ENCODE measurements around the gene ZNF672. TPM values are rescaled to one million over a fixed set of nuclear protein-coding genes. Genes with fewer than 3 reads are reported as not detected.

The ZNF672 gene
- total RNA-seq, 2 donors from 2014 or later, result 44.2 to 63.1 TPM

DNA sequence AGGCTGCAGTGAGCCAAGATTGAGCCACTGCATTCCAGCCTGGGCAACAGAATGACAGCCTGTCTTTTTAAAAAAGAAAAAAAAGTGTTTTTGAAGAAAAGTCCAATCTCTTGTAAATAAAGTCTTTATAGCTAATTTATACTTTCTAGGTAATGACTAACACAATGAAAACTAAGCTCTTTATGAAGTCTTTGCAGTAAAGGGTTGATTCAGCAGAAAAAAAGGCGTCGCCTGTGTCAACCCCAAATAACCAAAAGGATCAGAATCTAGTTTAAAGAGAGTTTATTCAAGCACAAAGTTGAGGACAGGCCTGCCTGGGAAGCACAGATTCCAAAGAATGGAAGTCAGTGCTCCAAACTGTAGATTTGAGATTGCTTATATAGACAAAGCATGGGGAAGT, 53.7 kb downstream of the ZNF672 start:
- Histone ChIP-seq H3K36me3 (no peaks in the 10 kb centered on the region), H3K4me1 (replicated peaks) (no peaks in the 10 kb centered on the region), H3K9me3 (no peaks in the 10 kb centered on the region), H3K4me3 (no peak overlapping the region), H3K27ac (no peak overlapping the region), H3K27me3 (replicated peaks; ENCODE audit: insufficient read depth) (no peaks in the 10 kb centered on the region)
- TF ChIP-seq POLR2AphosphoS5 (IDR thresholded peaks at IDR 0.05), result no peak
- no peak for TF ChIP-seq POLR2A (IDR thresholded peaks at IDR 0.05)
- TF ChIP-seq, protein P1, sequence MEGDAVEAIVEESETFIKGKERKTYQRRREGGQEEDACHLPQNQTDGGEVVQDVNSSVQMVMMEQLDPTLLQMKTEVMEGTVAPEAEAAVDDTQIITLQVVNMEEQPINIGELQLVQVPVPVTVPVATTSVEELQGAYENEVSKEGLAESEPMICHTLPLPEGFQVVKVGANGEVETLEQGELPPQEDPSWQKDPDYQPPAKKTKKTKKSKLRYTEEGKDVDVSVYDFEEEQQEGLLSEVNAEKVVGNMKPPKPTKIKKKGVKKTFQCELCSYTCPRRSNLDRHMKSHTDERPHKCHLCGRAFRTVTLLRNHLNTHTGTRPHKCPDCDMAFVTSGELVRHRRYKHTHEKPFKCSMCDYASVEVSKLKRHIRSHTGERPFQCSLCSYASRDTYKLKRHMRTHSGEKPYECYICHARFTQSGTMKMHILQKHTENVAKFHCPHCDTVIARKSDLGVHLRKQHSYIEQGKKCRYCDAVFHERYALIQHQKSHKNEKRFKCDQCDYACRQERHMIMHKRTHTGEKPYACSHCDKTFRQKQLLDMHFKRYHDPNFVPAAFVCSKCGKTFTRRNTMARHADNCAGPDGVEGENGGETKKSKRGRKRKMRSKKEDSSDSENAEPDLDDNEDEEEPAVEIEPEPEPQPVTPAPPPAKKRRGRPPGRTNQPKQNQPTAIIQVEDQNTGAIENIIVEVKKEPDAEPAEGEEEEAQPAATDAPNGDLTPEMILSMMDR (IDR thresholded peaks at IDR 0.05), result no peak
- no peak for DNase-seq (ENCODE audit: low spot score)
- intact Hi-C loops (cut with DNase I), result no loop called here
- WGBS, result 86% methylated on average over 2 of the region's 2 CpGs

DNA sequence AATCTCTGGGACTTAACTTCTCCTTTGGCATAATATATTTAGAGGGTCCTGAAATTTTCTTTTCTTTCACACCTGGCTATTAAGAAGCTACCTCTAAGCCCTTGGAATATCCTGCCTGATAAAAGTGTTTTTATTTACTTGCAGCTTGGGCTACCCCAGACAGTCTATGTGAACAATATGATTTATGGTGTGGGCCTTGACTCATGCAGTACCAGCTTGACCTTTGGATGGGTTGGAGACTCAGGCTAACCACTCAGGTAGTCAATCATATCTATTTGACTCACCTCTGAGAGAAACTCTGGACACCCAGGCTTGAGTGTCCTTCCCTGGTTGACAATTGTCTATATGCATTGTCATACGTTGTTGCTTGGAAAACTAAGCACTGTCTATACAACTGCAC, 54.6 kb downstream of the ZNF672 start:
- 78% methylated on average over 1 of the region's 1 CpG for WGBS
- no peak overlapping the region for H3K4me3 ChIP-seq

DNA sequence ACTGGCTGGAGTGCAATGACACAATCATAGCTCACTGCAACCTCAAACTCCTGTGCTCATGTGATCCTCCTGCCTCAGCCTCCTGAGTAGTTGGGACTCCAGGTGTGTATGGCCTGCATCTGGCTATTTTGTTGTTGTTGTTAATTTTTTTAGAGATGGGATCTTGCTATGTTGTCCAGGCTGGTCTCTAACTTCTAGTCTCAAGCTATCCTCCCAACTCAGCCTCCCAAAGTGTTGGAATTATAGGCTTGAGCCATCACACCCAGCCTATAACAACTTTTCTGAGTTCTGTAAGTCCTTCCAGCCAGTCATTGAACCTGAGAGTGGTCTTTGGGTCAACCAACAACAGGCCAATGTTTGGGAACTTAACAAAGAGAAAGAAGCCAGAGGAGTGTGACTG, 56.8 kb downstream of the ZNF672 start:
- H3K4me1 ChIP-seq (replicated peaks), result no peaks in the 10 kb centered on the region
- no peak for DNase-seq (ENCODE audit: low spot score)
- no peak overlapping the region for H3K4me3 ChIP-seq
- no peaks in the 10 kb centered on the region for H3K27me3 ChIP-seq (replicated peaks; ENCODE audit: insufficient read depth)
- intact Hi-C loops (cut with DNase I), result no loop called here
- no peaks in the 10 kb centered on the region for H3K36me3 ChIP-seq
- no peak for TF ChIP-seq POLR2AphosphoS5 (IDR thresholded peaks at IDR 0.05)
- TF ChIP-seq POLR2A (IDR thresholded peaks at IDR 0.05), result no peak
- TF ChIP-seq, protein P1 (IDR thresholded peaks at IDR 0.05), result no peak
- no peaks in the 10 kb centered on the region for H3K9me3 ChIP-seq
- H3K27ac ChIP-seq, result no peak overlapping the region

More for the DNA sequence above, 54.6 kb downstream of the ZNF672 start:
- intact Hi-C loops (cut with DNase I), result no loop called here
- Histone ChIP-seq H3K27me3 (replicated peaks; ENCODE audit: insufficient read depth) (no peaks in the 10 kb centered on the region), H3K36me3 (no peaks in the 10 kb centered on the region), H3K9me3 (no peaks in the 10 kb centered on the region), H3K4me1 (replicated peaks) (no peaks in the 10 kb centered on the region), H3K27ac (no peak overlapping the region)
- no peak for DNase-seq (ENCODE audit: low spot score)
- TF ChIP-seq POLR2AphosphoS5 (IDR thresholded peaks at IDR 0.05) (no peak), POLR2A (IDR thresholded peaks at IDR 0.05) (no peak)
- TF ChIP-seq, protein P1 (IDR thresholded peaks at IDR 0.05), result no peak

DNA sequence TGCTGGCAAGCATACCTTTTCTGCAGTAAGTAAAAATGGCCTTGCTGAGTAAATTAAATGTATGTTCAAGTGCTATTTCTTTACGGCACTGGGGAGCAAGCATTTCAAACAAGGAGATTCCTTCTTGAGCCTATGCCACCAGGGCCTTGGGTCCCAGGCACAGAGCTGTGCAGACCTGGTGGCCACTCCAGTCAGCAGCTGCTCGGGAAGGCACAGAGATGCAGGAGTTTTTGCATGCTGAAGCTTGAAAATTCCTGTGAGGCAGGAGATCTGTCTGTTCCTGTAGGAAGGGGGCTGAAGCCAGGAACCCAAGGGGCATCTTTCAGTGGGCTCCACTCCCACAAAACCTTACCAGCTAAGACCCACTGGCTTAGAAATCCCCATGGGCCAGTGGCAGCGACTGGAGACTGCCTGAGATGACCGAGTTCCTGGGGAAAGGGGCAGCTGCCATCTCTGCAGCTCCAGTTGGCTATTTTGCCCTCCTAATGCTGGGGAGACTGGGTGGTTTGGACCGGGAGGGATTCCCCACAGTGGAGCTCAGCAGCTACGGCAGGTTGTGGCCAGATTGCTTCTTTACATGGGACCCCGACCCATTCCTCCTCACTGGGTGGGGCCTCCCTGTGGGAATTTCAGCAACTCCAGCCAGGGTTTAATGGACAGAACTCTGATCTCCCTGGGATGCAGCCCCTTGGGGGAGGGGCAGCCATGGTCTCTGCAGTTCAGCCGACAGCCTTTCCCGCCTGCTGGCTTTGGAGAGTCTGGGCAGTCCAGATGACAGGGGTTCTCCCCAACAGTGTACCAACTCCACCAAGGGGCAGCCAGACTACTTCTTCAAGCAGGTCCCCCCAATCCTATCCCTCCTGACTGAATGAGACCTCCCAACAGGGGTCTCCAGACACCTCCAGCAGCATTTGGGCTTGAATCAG, 59.7 kb downstream of the ZNF672 start:
- intact Hi-C loops (cut with DNase I), result no loop called here
- Histone ChIP-seq H3K4me1 (replicated peaks) (no peaks in the 10 kb centered on the region), H3K4me3 (no peak overlapping the region), H3K27me3 (replicated peaks; ENCODE audit: insufficient read depth) (no peaks in the 10 kb centered on the region), H3K9me3 (no peaks in the 10 kb centered on the region), H3K27ac (no peak overlapping the region), H3K36me3 (no peaks in the 10 kb centered on the region)
- TF ChIP-seq, protein P1 (IDR thresholded peaks at IDR 0.05), result no peak
- no peak for TF ChIP-seq POLR2AphosphoS5 (IDR thresholded peaks at IDR 0.05)
- TF ChIP-seq POLR2A (IDR thresholded peaks at IDR 0.05), result no peak
- WGBS, result 76% methylated on average over 9 of the region's 9 CpGs
- no peak for DNase-seq (ENCODE audit: low spot score)

Small RNA genes lying within 50 kb of the gene (microRNA-seq; reads per million reads assigned to microRNA genes)
- 2.4 reads per million, percentile 33 among the genes with 10 or more reads in this experiment for gene MIR3124

Small RNA genes lying within 50 kb of the gene (small RNA-seq; reads per million reads assigned to genes)
- gene MIR3124, result 0 reads per million in 2 donors

Other genes with a start within 250 kb of the ZNF672 start
- gene OR2T10, start 240.5 kb upstream of the ZNF672 start, total RNA-seq, result not detected
- gene OR2T11, start 203.1 kb upstream of the ZNF672 start, total RNA-seq, result not detected
- gene OR2T35, start 192.9 kb upstream of the ZNF672 start, total RNA-seq, result not detected
- not detected for gene OR2T27, start 182.7 kb upstream of the ZNF672 start, total RNA-seq
- not detected for gene OR14I1, start 135.5 kb upstream of the ZNF672 start, total RNA-seq
- not detected for gene LYPD8, start 82.5 kb upstream of the ZNF672 start, total RNA-seq
- 10 to 100 TPM; 23.3 to 35.3 TPM for gene SH3BP5L, start 12.3 kb upstream of the ZNF672 start, total RNA-seq
- 10 to 100 TPM; 65.0 to 99.7 TPM for gene ZNF692, start 20.9 kb downstream of the ZNF672 start, total RNA-seq
- 10 to 100 TPM in 1 of 2 donors, 1 to 10 TPM in 1; 8.6 to 12.6 TPM for gene PGBD2, start 68.0 kb downstream of the ZNF672 start, total RNA-seq

Data from prostate gland (tissue), 2 donors.